DOHH2 (cell line): ENCODE data around the gene TMEM26.

ENCODE experiments used
- H3F3A ChIP-seq: fragments of 200-600 bp; sonication (generic), shearing (Covaris generic); 2 replicates; pipeline ENCODE4 v1.6.0; 2016; ENCODE audit warnings: antibody characterized with exemption, mild to moderate bottlenecking; ENCODE audit not compliant: control insufficient read depth, insufficient read depth
- H3K27ac ChIP-seq: fragments of 200-600 bp; sonication (generic); 2 replicates; pipeline ENCODE4 v1.5.1; 2014; ENCODE audit warnings: low read depth, mild to moderate bottlenecking, low read length, moderate library complexity
- H3K27me3 ChIP-seq: fragments of 200-600 bp; sonication (generic); 2 replicates; pipeline ENCODE4 v1.6.1; 2014; ENCODE audit warnings: mild to moderate bottlenecking, low read length, mixed read lengths; ENCODE audit not compliant: control insufficient read depth
- H3K36me3 ChIP-seq: fragments of 200-600 bp; sonication (generic); 2 replicates; pipeline ENCODE4 v1.6.1; 2014; ENCODE audit warnings: mild to moderate bottlenecking, low read length, moderate library complexity, mixed read lengths; ENCODE audit not compliant: control insufficient read depth
- H3K4me1 ChIP-seq: fragments of 200-600 bp; sonication (generic); 2 replicates; pipeline ENCODE4 v1.6.1; 2014; ENCODE audit warnings: mild to moderate bottlenecking, low read length, mixed read lengths; ENCODE audit not compliant: control insufficient read depth
- H3K4me2 ChIP-seq: fragments of 200-600 bp; sonication (generic); 2 replicates; pipeline ENCODE4 v1.6.0; 2014; ENCODE audit warnings: mild to moderate bottlenecking, low read length, moderate library complexity
- H3K4me3 ChIP-seq: fragments of 200-600 bp; sonication (generic); 2 replicates; pipeline ENCODE4 v1.5.1; 2014; ENCODE audit warnings: mild to moderate bottlenecking, low read length, mixed read lengths
- H3K79me2 ChIP-seq: fragments of 200-600 bp; sonication (generic); 2 replicates; pipeline ENCODE4 v1.6.1; 2014; ENCODE audit warnings: mild to moderate bottlenecking, low read length, mixed read lengths; ENCODE audit not compliant: control insufficient read depth
- H3K9me2 ChIP-seq: fragments of 200-600 bp; sonication (generic); replicated peaks from 2 replicates; pipeline ENCODE4 v1.6.1; 2014; ENCODE audit warnings: mild to moderate bottlenecking, low read length, mixed read lengths; ENCODE audit not compliant: control insufficient read depth
- H3K9me3 ChIP-seq: fragments of 200-600 bp; sonication (generic); 2 replicates; pipeline ENCODE4 v1.6.1; 2014; ENCODE audit warnings: antibody characterized with exemption, low read length, mixed read lengths; ENCODE audit not compliant: control insufficient read depth, insufficient read depth
- H4K20me1 ChIP-seq: fragments of 200-600 bp; sonication (generic); 2 replicates; pipeline ENCODE4 v1.6.0; 2014; ENCODE audit warnings: low read depth, mild to moderate bottlenecking, antibody characterized with exemption, low read length, moderate library complexity; ENCODE audit not compliant: control insufficient read depth, insufficient read depth
- EZH2phosphoT487 ChIP-seq: fragments of 200-600 bp; sonication (generic); IDR thresholded peaks from 2 replicates; pipeline ENCODE4 v1.6.1; 2017; ENCODE audit warnings: borderline replicate concordance, mild to moderate bottlenecking, antibody characterized with exemption, low read length, moderate library complexity, mixed read lengths
- TF ChIP-seq, protein P1 (sequence below): fragments of 200-600 bp; sonication (generic); IDR thresholded peaks from one replicate; pipeline ENCODE4 v1.5.1; 2014; ENCODE audit warnings: antibody characterized with exemption, mild to moderate bottlenecking, low read depth, low read length; ENCODE audit not compliant: poor library complexity, severe bottlenecking

Gene TMEM26

GRCh38 chr10:61438141-61438988, 14.8 kb downstream of the TMEM26 start:
- no peaks in the 10 kb centered on the region for H3K4me1 ChIP-seq
- H3K36me3 ChIP-seq: no peaks in the 10 kb centered on the region
- no peaks in the 10 kb centered on the region for H3F3A ChIP-seq
- no peaks in the 10 kb centered on the region for H3K9me2 ChIP-seq
- no peak overlapping the region for H3K4me3 ChIP-seq
- no peaks in the 10 kb centered on the region for H3K79me2 ChIP-seq
- TF ChIP-seq, protein P1, sequence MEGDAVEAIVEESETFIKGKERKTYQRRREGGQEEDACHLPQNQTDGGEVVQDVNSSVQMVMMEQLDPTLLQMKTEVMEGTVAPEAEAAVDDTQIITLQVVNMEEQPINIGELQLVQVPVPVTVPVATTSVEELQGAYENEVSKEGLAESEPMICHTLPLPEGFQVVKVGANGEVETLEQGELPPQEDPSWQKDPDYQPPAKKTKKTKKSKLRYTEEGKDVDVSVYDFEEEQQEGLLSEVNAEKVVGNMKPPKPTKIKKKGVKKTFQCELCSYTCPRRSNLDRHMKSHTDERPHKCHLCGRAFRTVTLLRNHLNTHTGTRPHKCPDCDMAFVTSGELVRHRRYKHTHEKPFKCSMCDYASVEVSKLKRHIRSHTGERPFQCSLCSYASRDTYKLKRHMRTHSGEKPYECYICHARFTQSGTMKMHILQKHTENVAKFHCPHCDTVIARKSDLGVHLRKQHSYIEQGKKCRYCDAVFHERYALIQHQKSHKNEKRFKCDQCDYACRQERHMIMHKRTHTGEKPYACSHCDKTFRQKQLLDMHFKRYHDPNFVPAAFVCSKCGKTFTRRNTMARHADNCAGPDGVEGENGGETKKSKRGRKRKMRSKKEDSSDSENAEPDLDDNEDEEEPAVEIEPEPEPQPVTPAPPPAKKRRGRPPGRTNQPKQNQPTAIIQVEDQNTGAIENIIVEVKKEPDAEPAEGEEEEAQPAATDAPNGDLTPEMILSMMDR: no peak
- 0 out of 2 replicates have a peak, but pooled peaks cover 2% of the 10 kb centered on the region for H3K27me3 ChIP-seq
- no peaks in the 10 kb centered on the region for H4K20me1 ChIP-seq
- no peaks in the 10 kb centered on the region for H3K9me3 ChIP-seq
- H3K27ac ChIP-seq: no peak overlapping the region
- no peak overlapping the region for H3K4me2 ChIP-seq

DNA sequence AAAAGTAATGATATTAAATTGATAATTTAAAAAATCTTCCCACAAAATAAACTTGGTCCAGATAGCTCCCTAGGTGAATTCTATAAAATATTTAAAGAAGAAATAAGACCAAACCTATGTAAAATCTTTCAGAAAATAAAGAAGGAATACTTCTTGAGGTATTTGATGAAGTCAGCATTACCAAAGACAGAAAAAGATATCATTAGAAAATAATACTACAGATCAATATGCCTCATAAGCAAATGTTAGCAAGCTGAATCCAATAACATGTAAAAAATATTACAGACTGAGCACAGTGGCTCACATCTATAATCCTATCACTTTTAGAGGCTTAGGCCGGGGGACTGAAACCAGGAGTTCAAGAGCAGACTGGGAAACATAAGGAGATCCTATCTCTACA, 30.0 kb downstream of the TMEM26 start:
- Histone ChIP-seq H4K20me1 (no peaks in the 10 kb centered on the region), H3F3A (no peaks in the 10 kb centered on the region), H3K9me2 (no peaks in the 10 kb centered on the region), H3K79me2 (no peaks in the 10 kb centered on the region), H3K36me3 (no peaks in the 10 kb centered on the region), H3K4me3 (no peak overlapping the region), H3K4me1 (no peaks in the 10 kb centered on the region), H3K4me2 (no peak overlapping the region), H3K27me3 (no peaks in the 10 kb centered on the region), H3K27ac (no peak overlapping the region), H3K9me3 (no peaks in the 10 kb centered on the region)
- no peak for TF ChIP-seq EZH2phosphoT487

- H4K20me1 ChIP-seq: no peaks in the 10 kb centered on the region
- H3F3A ChIP-seq: no peaks in the 10 kb centered on the region
- no peaks in the 10 kb centered on the region for H3K27me3 ChIP-seq
- no peak overlapping the region for H3K4me2 ChIP-seq
- no peaks in the 10 kb centered on the region for H3K36me3 ChIP-seq
- H3K9me2 ChIP-seq: no peaks in the 10 kb centered on the region
- H3K9me3 ChIP-seq: no peaks in the 10 kb centered on the region
- H3K4me3 ChIP-seq: no peak overlapping the region
- TF ChIP-seq, protein P1: no peak
- no peak for TF ChIP-seq EZH2phosphoT487
- no peaks in the 10 kb centered on the region for H3K79me2 ChIP-seq
- no peak overlapping the region for H3K27ac ChIP-seq
- no peaks in the 10 kb centered on the region for H3K4me1 ChIP-seq
Measured at GRCh38 chr10:61417661-61418060, 35.5 kb downstream of the TMEM26 start.

DNA sequence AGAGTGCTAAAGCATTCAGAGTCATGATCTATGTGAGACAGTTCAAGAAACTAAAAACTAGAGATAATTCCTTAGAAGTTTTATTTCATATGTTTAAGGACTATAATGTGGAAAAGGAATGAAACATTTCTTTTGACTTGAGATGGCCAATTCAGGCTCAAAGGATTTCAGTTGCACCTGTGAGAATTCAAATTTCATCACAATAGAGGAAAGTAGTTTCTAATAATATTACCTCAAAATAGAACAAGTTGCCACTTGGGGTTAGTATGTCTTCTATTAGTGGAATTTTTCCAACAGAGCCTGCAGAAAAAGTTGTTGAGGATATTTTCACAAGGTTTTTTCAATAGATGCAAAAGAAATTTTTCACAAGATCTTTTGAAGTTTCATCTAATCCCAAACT, 37.4 kb downstream of the TMEM26 start:
- H3K36me3 ChIP-seq: no peaks in the 10 kb centered on the region
- H3K9me2 ChIP-seq: no peaks in the 10 kb centered on the region
- no peaks in the 10 kb centered on the region for H3K79me2 ChIP-seq
- H3K27ac ChIP-seq: no peak overlapping the region
- H3K4me1 ChIP-seq: no peaks in the 10 kb centered on the region
- H3K9me3 ChIP-seq: no peaks in the 10 kb centered on the region
- TF ChIP-seq EZH2phosphoT487: no peak
- TF ChIP-seq, protein P1: no peak
- no peak overlapping the region for H3K4me3 ChIP-seq
- no peak overlapping the region for H3K4me2 ChIP-seq
- H3F3A ChIP-seq: no peaks in the 10 kb centered on the region
- no peaks in the 10 kb centered on the region for H4K20me1 ChIP-seq
- no peaks in the 10 kb centered on the region for H3K27me3 ChIP-seq
